Ramos (cell line): Measurements from ENCODE around the gene DPEP3.

Source experiments
- in situ Hi-C: fragments of 300-500 bp; cut with MboI; formaldehyde crosslinking; loops from one replicate; pipeline ENCODE4 v1.14.3; 2022; ENCODE audit warnings: low sequenced_read_pairs; ENCODE audit not compliant: unreplicated experiment

DPEP3 gene

GRCh38 chr16:67968400-67969253 lies 11.7 kb downstream of the DPEP3 start, which contains the start of gene SLC12A4:
SLC12A4 (minus strand) TSS chr16:67968637; CDS start chr16:67968553, 84 bp downstream.
- in situ Hi-C loops, result no loop called here

- in situ Hi-C loops, result no loop called here
Observed at GRCh38 chr16:67967958-67968399, 12.3 kb downstream of the DPEP3 start.

GRCh38 chr16:67967183-67967957 lies 12.9 kb downstream of the DPEP3 start:
- in situ Hi-C loops, result no loop called here

GRCh38 chr16:67966549-67967182 lies 13.6 kb downstream of the DPEP3 start:
- in situ Hi-C loops, result no loop called here

- in situ Hi-C loops, result no loop called here
Observed at GRCh38 chr16:67965668-67966548, 14.4 kb downstream of the DPEP3 start.

- in situ Hi-C loops, result no loop called here
Observed at GRCh38 chr16:67964477-67965131, 15.7 kb downstream of the DPEP3 start.

GRCh38 chr16:67963662-67964321 lies 16.5 kb downstream of the DPEP3 start:
- in situ Hi-C loops, result no loop called here

- in situ Hi-C loops, result no loop called here
Observed at GRCh38 chr16:67963292-67963661, 17.0 kb downstream of the DPEP3 start.

GRCh38 chr16:67962135-67962534 lies 18.2 kb downstream of the DPEP3 start:
- in situ Hi-C loops, result no loop called here

GRCh38 chr16:67961551-67961957 lies 18.7 kb downstream of the DPEP3 start:
- in situ Hi-C loops, result no loop called here

GRCh38 chr16:67959536-67960329 lies 20.6 kb downstream of the DPEP3 start:
- in situ Hi-C loops, result no loop called here

- in situ Hi-C loops, result no loop called here
Observed at GRCh38 chr16:67957622-67958021, 22.7 kb downstream of the DPEP3 start.

- in situ Hi-C loops, result no loop called here
Observed at GRCh38 chr16:67954421-67955196, 25.7 kb downstream of the DPEP3 start.

GRCh38 chr16:67953641-67954375 lies 26.5 kb downstream of the DPEP3 start:
- in situ Hi-C loops, result no loop called here

GRCh38 chr16:67951485-67951884 lies 28.8 kb downstream of the DPEP3 start:
- in situ Hi-C loops, result no loop called here

- in situ Hi-C loops, result no loop called here
Observed at GRCh38 chr16:67950335-67950843, 29.9 kb downstream of the DPEP3 start.
